ENCODE measurements around the gene PEPD.
"Not testable (repeated sequence)": the region's sequence is repeated elsewhere in the genome, so short reads cannot be mapped to it uniquely, and the experiment has no call there.

The PEPD gene

GRCh38 chr19:33521480-33522370, at the start of gene PEPD:
Gene PEPD (minus strand): TSS chr19:33521791. CDS start chr19:33521760, 31 bp downstream.
- peak; percentile 62 for DNase-seq (ENCODE audit: low read depth)

GRCh38 chr19:33569821-33570220, 48.2 kb upstream of the PEPD start:
- no peak for DNase-seq (ENCODE audit: low read depth)

GRCh38 chr19:33568706-33569105, 47.1 kb upstream of the PEPD start:
- DNase-seq (ENCODE audit: low read depth), result no peak

GRCh38 chr19:33564836-33565338, 43.3 kb upstream of the PEPD start:
- no peak for DNase-seq (ENCODE audit: low read depth)

GRCh38 chr19:33562636-33563035, 41.0 kb upstream of the PEPD start:
- no peak for DNase-seq (ENCODE audit: low read depth)

- DNase-seq (ENCODE audit: low read depth), result not testable (repeated sequence)
Measured at GRCh38 chr19:33561666-33562065, 40.1 kb upstream of the PEPD start.

GRCh38 chr19:33561261-33561660, 39.7 kb upstream of the PEPD start:
- no peak for DNase-seq (ENCODE audit: low read depth)

GRCh38 chr19:33559996-33560395, 38.4 kb upstream of the PEPD start:
- DNase-seq (ENCODE audit: low read depth), result no peak

GRCh38 chr19:33558856-33559255, 37.3 kb upstream of the PEPD start:
- no peak for DNase-seq (ENCODE audit: low read depth)

GRCh38 chr19:33558151-33558550, 36.6 kb upstream of the PEPD start:
- no peak for DNase-seq (ENCODE audit: low read depth)

- DNase-seq (ENCODE audit: low read depth), result no peak
Measured at GRCh38 chr19:33557720-33558119, 36.1 kb upstream of the PEPD start.

- no peak for DNase-seq (ENCODE audit: low read depth)
Measured at GRCh38 chr19:33557196-33557595, 35.6 kb upstream of the PEPD start.

GRCh38 chr19:33556261-33556660, 34.7 kb upstream of the PEPD start:
- no peak for DNase-seq (ENCODE audit: low read depth)

- DNase-seq (ENCODE audit: low read depth), result not testable (repeated sequence)
Measured at GRCh38 chr19:33555726-33556125, 34.1 kb upstream of the PEPD start.

GRCh38 chr19:33554821-33555220, 33.2 kb upstream of the PEPD start:
- DNase-seq (ENCODE audit: low read depth), result no peak

GRCh38 chr19:33554391-33554790, 32.8 kb upstream of the PEPD start:
- DNase-seq (ENCODE audit: low read depth), result no peak

- no peak for DNase-seq (ENCODE audit: low read depth)
Measured at GRCh38 chr19:33553530-33554310, 32.1 kb upstream of the PEPD start.

GRCh38 chr19:33552928-33553279, 31.3 kb upstream of the PEPD start:
- no peak for DNase-seq (ENCODE audit: low read depth)

- DNase-seq (ENCODE audit: low read depth), result no peak
Measured at GRCh38 chr19:33552191-33552927, 30.8 kb upstream of the PEPD start.

- DNase-seq (ENCODE audit: low read depth), result no peak
Measured at GRCh38 chr19:33551676-33552075, 30.1 kb upstream of the PEPD start.

GRCh38 chr19:33550768-33551167, 29.2 kb upstream of the PEPD start:
- DNase-seq (ENCODE audit: low read depth), result no peak

GRCh38 chr19:33547676-33548075, 26.1 kb upstream of the PEPD start:
- DNase-seq (ENCODE audit: low read depth), result no peak
